ENCODE measurements around the gene PLEKHH3. TPM values are rescaled to one million over a fixed set of nuclear protein-coding genes. Genes with fewer than 3 reads are reported as not detected.

The PLEKHH3 gene
- total and polyA plus RNA-seq, 10 of the 15 experiments (the other 5 are each of a cell fraction or from before 2014, with no cell fraction given), result 0.31 to 38.0 (median 11.0) TPM

GRCh38 chr17:42704837-42705494, 28.2 kb upstream of the PLEKHH3 start (continued):
- peak; percentile 25; the same call in 1 of the 2 replicates for TF ChIP-seq USF2 (IDR thresholded peaks at IDR 0.05; ENCODE audit: borderline replicate concordance, low read depth, low read length)
- peak; percentile 97 for TF ChIP-seq MLLT1 (IDR thresholded peaks at IDR 0.05)
- peak; percentile 87 for TF ChIP-seq CHD2 (IDR thresholded peaks at IDR 0.05; ENCODE audit: borderline replicate concordance, low read depth, low read length)
- TF ChIP-seq KAT2A (conservative IDR thresholded peaks at IDR 0.05; ENCODE audit: control insufficient read depth, low read depth, low read length), result no peak
- no peak for TF ChIP-seq ZNF384 (IDR thresholded peaks at IDR 0.05; ENCODE audit: borderline replicate concordance, low read depth, low read length)
- TF ChIP-seq ETV6 (conservative IDR thresholded peaks at IDR 0.05 in 1 of 2, IDR thresholded peaks at IDR 0.05 in 1 of 2; ENCODE audit: borderline replicate concordance in 1 of 2, low read depth in 1 of 2), result peak in 1 of 2 experiments; percentile 90; a peak in 2 of 4 replicates
- no peak for TF ChIP-seq NR2C1 (IDR thresholded peaks at IDR 0.05)
- peak; percentile 99 for TF ChIP-seq TCF3 (IDR thresholded peaks at IDR 0.05; ENCODE audit: borderline replicate concordance, insufficient read depth, low read depth, low read length)
- TF ChIP-seq SREBF2 (IDR thresholded peaks at IDR 0.05; ENCODE audit: low read length), result no peak
- TF ChIP-seq SPI1 (IDR thresholded peaks at IDR 0.05; ENCODE audit: borderline replicate concordance, insufficient read depth, low read depth, low read length), result peak; percentile 60
- peak; percentile 97 for TF ChIP-seq BHLHE40 (IDR thresholded peaks at IDR 0.05; ENCODE audit: borderline replicate concordance in 1 of 2, low read depth in 2 of 2, low read length in 1 of 2)
- TF ChIP-seq CBX3 (IDR thresholded peaks at IDR 0.05; ENCODE audit: borderline replicate concordance, low read depth), result no peak
- no peak for TF ChIP-seq ASH2L (IDR thresholded peaks at IDR 0.05; ENCODE audit: borderline replicate concordance, low read depth)
- TF ChIP-seq MTA2 (IDR thresholded peaks at IDR 0.05; ENCODE audit: low read depth), result peak; percentile 98
- TF ChIP-seq SIN3A (IDR thresholded peaks at IDR 0.05; ENCODE audit: low read depth, low read length), result no peak
- TF ChIP-seq IKZF2 (IDR thresholded peaks at IDR 0.05), result peak; percentile 94 to 96
- TF ChIP-seq KLF5 (IDR thresholded peaks at IDR 0.05; ENCODE audit: partially characterized antibody), result peak; percentile 69
- peak; percentile 98 for TF ChIP-seq EED (IDR thresholded peaks at IDR 0.05; ENCODE audit: low read depth)
- peak; percentile 97 for TF ChIP-seq PAX5 (IDR thresholded peaks at IDR 0.05; ENCODE audit: borderline replicate concordance, low read depth, low read length)
- no peak for TF ChIP-seq HDGF (IDR thresholded peaks at IDR 0.05)
- peak; percentile 100 for TF ChIP-seq NFIC (IDR thresholded peaks at IDR 0.05; ENCODE audit: low read depth, low read length)
- TF ChIP-seq WRNIP1 (IDR thresholded peaks at IDR 0.05; ENCODE audit: borderline replicate concordance, low read depth, low read length), result no peak
- no peak for TF ChIP-seq MYC (IDR thresholded peaks at IDR 0.05; ENCODE audit: insufficient read depth, insufficient read length, insufficient replicate concordance, low read length, severe bottlenecking)
- TF ChIP-seq PBX3 (IDR thresholded peaks at IDR 0.05; ENCODE audit: insufficient replicate concordance, low read depth, low read length), result no peak
- TF ChIP-seq NR2C2 (IDR thresholded peaks at IDR 0.05; ENCODE audit: borderline replicate concordance, control insufficient read depth, insufficient read length, low read depth), result no peak
- peak; percentile 100 for TF ChIP-seq TCF7 (IDR thresholded peaks at IDR 0.05; ENCODE audit: borderline replicate concordance)
- peak; percentile 77 for TF ChIP-seq GABPA (IDR thresholded peaks at IDR 0.05; ENCODE audit: low read depth)
- TF ChIP-seq ATF7 (IDR thresholded peaks at IDR 0.05; ENCODE audit: low read depth), result peak; percentile 88
